HG03575 (cell line): Measurements from ENCODE around the gene HOXB7.

Source experiments
- ATAC-seq: cut with Tn5 transposase; IDR thresholded peaks from one replicate; pipeline ENCODE4 v1.9.1; 2021; ENCODE audit not compliant: unreplicated experiment, insufficient number of reproducible peaks, low FRiP score; ENCODE audit errors: extremely low read depth

HOXB7 gene

DNA sequence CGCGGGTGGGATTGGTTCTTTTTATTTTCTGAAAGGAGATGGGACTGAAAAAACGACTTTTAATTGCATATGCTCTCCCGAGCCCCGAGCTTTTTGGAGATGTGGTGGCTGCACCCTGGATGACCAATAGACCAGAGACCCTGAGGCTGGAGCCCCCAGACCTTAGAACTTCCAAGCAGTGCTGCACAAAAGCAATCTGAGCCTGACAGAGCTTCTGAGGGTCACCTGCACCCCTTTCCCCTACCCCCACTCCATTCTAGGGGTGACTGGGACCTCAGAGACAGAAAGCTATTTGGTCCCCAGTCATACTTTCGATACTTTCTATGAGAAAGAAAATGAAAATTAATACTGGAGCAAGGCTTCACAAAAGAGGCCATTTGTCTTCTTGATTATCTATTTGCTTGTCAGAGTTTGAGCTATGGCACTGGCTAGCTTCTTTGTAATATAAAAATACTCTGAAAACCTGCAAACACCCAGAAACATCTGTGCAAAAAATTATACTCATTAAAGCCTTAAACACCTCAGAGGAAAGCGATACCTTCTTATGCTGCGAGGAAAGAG, 36.2 kb downstream of the HOXB7 start:
- no peak for ATAC-seq

GRCh38 chr17:48571826-48572417, 38.9 kb downstream of the HOXB7 start:
- no peak for ATAC-seq

DNA sequence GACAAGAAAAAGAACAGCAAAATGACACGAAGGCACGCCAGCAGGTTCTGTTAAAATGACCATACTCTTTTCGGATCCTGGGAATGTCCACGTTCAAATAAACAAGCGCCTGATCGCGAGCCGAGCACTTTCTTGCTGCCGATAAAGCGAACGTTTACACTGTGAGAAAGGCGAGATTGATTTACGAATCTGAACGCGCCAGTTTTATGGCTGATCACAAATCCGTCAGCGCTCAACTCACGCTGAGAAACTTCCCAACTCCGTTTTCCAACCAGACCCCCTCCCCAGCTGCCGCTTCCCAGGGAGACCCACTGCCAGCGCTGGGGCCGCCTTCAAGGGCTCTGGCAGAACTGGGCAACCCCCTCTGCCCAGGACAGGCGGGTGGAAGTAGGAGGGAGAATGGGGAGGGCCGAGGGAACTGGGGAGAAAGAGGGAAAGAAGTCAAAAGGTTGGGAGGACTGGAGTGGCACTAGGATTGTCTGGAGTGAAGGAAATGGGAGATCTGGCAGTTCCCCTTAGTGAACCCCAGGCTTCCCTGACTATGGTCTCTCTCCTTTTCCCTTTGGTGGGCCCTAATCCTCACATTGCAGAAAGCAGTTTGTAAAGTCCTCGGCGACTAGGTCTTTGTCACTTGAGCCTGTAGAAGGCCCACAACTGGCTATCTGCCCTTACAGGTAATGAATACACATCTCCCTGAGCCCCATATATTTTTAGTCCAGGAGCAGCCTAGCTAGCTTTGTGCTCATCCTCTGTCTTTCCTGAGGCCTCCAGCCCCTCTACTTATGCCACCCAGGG, 39.6 kb downstream of the HOXB7 start:
- no peak for ATAC-seq

- no peak for ATAC-seq
Observed at GRCh38 chr17:48570325-48571023, 40.3 kb downstream of the HOXB7 start.

GRCh38 chr17:48569674-48570324, 41.0 kb downstream of the HOXB7 start:
- no peak for ATAC-seq

GRCh38 chr17:48569240-48569582, 41.6 kb downstream of the HOXB7 start:
- no peak for ATAC-seq

- no peak for ATAC-seq
Observed at GRCh38 chr17:48568499-48569239, 42.1 kb downstream of the HOXB7 start.

DNA sequence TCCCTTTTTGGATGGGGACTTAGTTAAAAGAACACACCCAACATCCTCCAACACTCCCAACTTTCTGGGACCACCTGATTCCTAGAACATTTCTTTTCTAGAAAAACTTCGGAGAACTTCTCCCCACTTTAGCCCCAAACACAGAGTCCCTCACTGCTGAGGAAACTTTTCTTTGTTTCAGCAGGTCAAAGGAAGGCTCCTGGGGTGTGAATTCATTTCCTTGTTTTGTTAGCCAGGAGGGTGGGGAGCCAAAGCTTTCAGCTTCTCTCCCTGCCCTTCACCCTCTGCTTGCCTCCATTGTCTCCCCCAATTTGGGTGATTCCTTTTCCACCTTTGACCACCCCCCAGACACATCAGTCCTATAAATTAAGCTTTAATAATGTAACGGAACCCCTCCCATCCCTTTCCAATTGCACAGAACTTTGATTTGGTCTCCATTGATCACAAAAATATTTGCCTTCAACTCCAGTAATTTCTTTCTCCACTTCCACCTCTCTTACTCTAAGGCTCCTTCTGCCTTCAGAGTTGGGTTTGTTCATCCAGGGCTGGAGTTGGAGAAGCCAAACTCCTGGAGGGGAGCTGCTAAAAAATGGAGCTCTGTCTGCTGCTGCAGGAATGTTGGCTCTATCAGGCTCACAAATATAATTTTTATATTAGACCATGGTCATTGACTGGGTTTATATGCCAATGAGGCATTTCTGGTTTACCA, 43.0 kb downstream of the HOXB7 start:
- ATAC-seq = no peak

DNA sequence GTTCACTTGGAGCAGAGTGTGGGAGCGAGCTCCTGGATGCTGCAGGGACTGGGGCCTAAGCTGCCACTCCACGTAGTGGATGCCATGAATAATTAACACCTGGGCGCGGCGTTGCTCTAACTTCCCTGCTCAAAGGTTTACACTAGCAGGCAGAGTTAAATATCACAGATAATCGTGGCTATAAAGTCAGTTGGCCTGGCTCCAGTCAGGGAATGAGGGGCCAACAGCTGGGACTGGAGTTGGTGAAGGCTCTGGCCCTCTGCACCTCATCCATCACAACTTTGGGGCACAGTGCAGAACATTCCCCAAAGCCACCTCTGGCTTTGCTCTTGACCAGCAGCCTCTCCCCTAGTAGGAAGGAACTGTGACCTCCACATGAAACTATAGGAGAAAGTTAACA, 43.6 kb downstream of the HOXB7 start:
- no peak for ATAC-seq

GRCh38 chr17:48566717-48567116, 44.1 kb downstream of the HOXB7 start:
- ATAC-seq = no peak

DNA sequence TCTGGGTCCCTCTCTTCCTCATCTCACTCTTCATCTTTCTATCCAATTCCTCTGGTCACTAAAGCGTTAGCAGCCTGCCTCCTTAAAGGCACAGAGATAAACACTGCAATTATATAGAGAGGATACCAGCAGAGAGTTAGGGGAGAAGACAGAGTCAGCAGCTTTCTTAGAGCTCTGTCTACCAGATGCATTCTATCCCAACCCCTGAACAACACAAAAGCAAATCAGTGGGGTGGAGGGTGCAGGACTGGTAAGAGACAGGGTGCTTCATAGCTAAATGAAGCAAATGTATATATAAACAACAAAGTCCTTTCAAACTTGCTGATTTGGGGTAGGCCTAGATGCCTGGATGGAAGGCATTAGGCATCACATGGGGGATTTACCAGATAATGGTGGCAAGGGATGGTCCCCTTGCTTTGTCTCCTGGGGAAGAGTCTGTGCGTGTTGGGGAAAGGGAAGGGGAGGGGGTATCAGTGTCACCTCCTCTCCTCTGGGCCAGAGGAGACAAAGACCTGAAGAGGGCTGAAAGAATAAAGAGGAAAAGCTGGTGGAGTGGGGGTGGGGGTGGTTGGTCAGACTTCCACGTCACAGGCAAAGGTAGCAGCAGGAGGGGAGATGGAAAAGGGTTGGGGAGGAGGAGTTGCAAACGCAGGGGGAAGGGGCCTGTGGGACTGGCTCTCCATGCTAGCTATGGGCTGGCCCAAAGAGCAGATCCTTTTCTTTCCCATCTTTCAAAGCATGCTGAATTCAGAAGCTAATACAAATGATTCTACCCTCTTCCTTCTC, 44.7 kb downstream of the HOXB7 start:
- no peak for ATAC-seq

DNA sequence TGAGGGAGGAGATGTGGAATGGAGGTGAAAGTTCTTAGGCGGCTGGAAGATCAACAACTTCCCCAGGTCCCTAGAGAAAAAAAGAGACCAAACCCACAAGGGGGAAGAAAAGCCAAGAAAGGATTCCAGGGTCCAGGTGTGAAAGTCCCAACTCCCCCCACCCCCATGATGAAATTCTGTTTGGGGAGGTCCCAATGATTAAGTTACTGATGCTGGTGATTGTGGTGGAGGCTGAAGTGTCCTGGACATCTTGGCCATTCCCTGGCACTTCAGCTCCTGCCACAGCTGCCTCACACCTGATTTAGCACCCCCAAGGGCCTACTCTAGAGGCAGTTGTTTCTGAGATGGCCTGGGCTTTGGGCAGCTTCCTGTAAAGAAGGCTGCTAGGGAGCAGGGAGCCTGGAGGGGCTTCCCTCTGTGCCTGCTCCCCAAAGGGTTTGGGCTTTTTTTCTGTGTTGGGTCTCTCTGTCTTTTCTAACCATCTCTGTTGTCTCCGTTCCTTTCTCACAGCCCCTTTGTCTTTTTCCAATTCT, 45.7 kb downstream of the HOXB7 start:
- no peak for ATAC-seq

DNA sequence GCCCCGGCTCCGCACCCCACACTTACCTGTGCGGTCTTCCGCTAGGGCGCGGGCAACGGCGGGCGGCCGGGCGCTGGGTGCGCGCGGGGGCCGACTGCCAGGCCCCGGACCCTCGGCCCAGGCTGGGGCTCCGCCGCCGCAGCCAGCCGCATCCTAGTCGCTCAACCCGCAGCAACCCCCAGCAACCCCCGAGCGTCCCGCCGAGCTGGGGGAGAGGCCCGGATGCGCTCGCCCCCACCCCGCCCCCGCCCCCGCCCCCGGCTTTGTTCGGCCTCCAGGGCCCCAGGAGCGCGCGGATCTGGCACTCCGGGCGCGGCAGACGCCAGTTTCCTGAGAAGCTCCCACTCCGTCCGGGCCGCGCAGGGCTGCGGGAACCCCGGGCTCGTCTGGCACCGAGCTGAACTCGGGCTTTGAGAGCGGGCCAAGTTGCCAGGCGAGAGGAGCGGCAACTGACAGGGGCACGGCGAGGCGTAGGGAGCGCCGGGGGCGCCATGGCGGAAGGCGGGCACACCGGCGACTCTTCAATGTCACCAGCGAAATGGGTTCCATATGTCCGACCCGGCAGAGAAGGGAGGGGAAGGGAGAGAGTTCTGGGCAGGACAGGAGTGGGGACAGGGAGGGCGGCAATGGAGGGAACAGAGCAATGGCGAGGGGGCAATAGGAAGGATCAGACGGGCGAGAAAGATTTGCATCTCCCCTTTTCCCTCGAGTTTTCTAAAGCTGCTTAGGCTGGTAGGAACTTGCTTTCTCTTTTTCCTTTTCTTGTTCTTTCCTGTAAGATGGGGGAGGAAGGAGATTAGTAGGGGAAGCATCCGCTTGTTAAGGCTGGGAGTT, 46.4 kb downstream of the HOXB7 start:
- ATAC-seq = no peak

DNA sequence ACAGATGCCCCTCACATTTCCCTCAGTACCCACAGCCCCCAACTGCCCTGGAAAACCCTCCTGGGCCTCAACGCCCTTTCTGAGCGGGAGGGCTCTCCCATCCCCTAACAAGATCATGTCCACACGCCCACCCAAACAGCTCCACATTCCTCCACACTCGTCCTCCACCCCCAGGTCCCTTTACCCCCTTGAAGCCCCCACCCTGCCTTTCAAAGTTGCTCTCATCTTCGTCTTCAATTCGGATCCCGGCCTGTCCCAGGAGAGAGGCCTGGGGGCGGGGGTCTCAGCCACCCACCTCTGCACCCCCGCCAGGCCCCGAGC, 47.0 kb downstream of the HOXB7 start:
- ATAC-seq = no peak

DNA sequence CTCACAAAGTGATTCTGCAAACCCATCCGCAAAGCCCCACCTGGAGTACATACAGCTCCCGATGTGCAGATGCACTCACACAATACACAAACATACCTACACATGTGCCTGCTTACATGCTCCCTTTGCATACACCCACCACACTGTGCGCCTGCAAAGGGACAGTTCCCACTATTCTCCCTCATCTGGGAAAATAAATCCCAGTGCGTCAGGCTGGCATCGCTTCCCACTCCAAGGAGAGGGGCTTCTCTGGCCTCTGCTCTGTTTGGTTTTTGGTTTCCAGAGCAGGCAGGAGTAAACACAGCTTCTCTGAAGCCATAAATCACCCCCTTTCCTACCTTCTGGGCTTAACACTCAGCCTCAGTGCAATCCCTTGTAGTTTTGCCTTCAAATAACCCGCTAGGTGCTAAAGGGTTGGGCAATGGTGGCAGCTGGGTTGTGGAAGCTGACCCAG, 47.4 kb downstream of the HOXB7 start:
- ATAC-seq = no peak

DNA sequence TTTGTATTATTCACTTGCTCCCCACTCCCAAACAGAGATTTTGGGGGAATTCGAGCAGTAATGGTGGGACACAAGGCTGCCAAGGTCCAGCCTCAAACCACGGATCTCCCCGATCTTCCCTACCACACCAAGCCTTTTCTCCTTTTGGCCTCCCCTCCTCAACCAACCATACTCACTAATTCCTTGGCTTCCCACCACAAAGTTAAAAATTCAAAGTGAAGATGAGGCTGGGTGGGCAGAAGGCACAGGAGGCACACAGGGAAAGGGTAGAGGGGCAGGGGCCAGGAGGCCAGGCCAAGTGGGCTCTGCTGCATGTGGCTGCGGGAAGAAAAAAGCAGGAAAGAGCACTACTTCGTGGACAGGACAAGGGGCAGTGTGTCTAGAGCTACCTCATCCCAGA, 47.9 kb downstream of the HOXB7 start:
- no peak for ATAC-seq
